ENCODE measurements around the gene HPGD. TPM values are rescaled to one million over a fixed set of nuclear protein-coding genes. Genes with fewer than 3 reads are reported as not detected.
"Not testable (repeated sequence)": the region's sequence is repeated elsewhere in the genome, so short reads cannot be mapped to it uniquely, and the experiment has no call there.

HPGD gene
- total RNA-seq, 1 experiment from 2014 or later: 1.2 TPM

GRCh38 chr4:174490451-174490961 is 31.8 kb downstream of the HPGD start:
- in situ Hi-C loops (cut with HindIII; ENCODE audit: low pct_unique_long_range_greater_than_20kb, low sequenced_read_pairs) (no loop called here), intact Hi-C loops (cut with micrococcal nuclease; ENCODE audit: unreplicated experiment) (no loop called here)
- no peaks in the 10 kb centered on the region for H3K9me3 ChIP-seq (ENCODE audit: control insufficient read depth, insufficient read depth, low read depth, low read length)
- CTCF ChIA-PET: no interaction called here
- no peaks in the 10 kb centered on the region for H3K36me3 ChIP-seq (ENCODE audit: control insufficient read depth, insufficient read depth, low read length)
- no peak for DNase-seq (ENCODE audit: low read depth, low spot score)
- no peak overlapping the region for H3K4me3 ChIP-seq (ENCODE audit: low read depth in 2 of 2, low read length in 2 of 2)
- no peaks in the 10 kb centered on the region for H3K27me3 ChIP-seq (ENCODE audit: control insufficient read depth, insufficient read depth, low read length)
- POLR2A ChIA-PET: no interaction called here
- TF ChIP-seq SIN3A (IDR thresholded peaks at IDR 0.05; ENCODE audit: borderline replicate concordance, insufficient read depth, low read depth, low read length) (no peak), REST (IDR thresholded peaks at IDR 0.05; ENCODE audit: insufficient read depth in 1 of 2, low read depth in 2 of 2, low read length in 1 of 2) (no peak), CTCF (IDR thresholded peaks at IDR 0.05) (no peak), POLR2AphosphoS5 (IDR thresholded peaks at IDR 0.05; ENCODE audit: low read depth, low read length) (no peak), TCF7L2 (IDR thresholded peaks at IDR 0.05; ENCODE audit: low read depth, low read length) (no peak)
- BruUV-seq (replicated peaks): no TSS peak
- no peak for ATAC-seq
- H3K4me1 ChIP-seq (ENCODE audit: control insufficient read depth, insufficient read depth, low read length): no peaks in the 10 kb centered on the region
- no peak overlapping the region for H3K27ac ChIP-seq (ENCODE audit: low read length)

GRCh38 chr4:174488368-174488767 is 33.9 kb downstream of the HPGD start:
- intact Hi-C loops (cut with micrococcal nuclease; ENCODE audit: unreplicated experiment); CTCF ChIA-PET; H3K4me1 ChIP-seq (ENCODE audit: control insufficient read depth, insufficient read depth, low read length); DNase-seq (ENCODE audit: low read depth, low spot score); POLR2A ChIA-PET; BruUV-seq (replicated peaks); ATAC-seq; H3K27ac ChIP-seq (ENCODE audit: low read length); H3K27me3 ChIP-seq (ENCODE audit: control insufficient read depth, insufficient read depth, low read length); H3K9me3 ChIP-seq (ENCODE audit: control insufficient read depth, insufficient read depth, low read depth, low read length); in situ Hi-C loops (cut with HindIII; ENCODE audit: low pct_unique_long_range_greater_than_20kb, low sequenced_read_pairs); H3K4me3 ChIP-seq (ENCODE audit: low read depth in 2 of 2, low read length in 2 of 2); H3K36me3 ChIP-seq (ENCODE audit: control insufficient read depth, insufficient read depth, low read length): not testable (repeated sequence)

- ChIA-PET POLR2A (no interaction called here), CTCF (no interaction called here)
- ATAC-seq: no peak
- intact Hi-C loops (cut with micrococcal nuclease; ENCODE audit: unreplicated experiment) (no loop called here), in situ Hi-C loops (cut with HindIII; ENCODE audit: low pct_unique_long_range_greater_than_20kb, low sequenced_read_pairs) (no loop called here)
- Histone ChIP-seq H3K9me3 (ENCODE audit: control insufficient read depth, insufficient read depth, low read depth, low read length) (no peaks in the 10 kb centered on the region), H3K4me1 (ENCODE audit: control insufficient read depth, insufficient read depth, low read length) (no peaks in the 10 kb centered on the region), H3K4me3 (ENCODE audit: low read depth in 2 of 2, low read length in 2 of 2) (no peak overlapping the region), H3K27ac (ENCODE audit: low read length) (no peak overlapping the region), H3K36me3 (ENCODE audit: control insufficient read depth, insufficient read depth, low read length) (no peaks in the 10 kb centered on the region), H3K27me3 (ENCODE audit: control insufficient read depth, insufficient read depth, low read length) (no peaks in the 10 kb centered on the region)
- BruUV-seq (replicated peaks): no TSS peak
- TF ChIP-seq REST (IDR thresholded peaks at IDR 0.05; ENCODE audit: insufficient read depth in 1 of 2, low read depth in 2 of 2, low read length in 1 of 2) (no peak), TCF7L2 (IDR thresholded peaks at IDR 0.05; ENCODE audit: low read depth, low read length) (no peak), CTCF (IDR thresholded peaks at IDR 0.05) (no peak), SIN3A (IDR thresholded peaks at IDR 0.05; ENCODE audit: borderline replicate concordance, insufficient read depth, low read depth, low read length) (no peak), POLR2AphosphoS5 (IDR thresholded peaks at IDR 0.05; ENCODE audit: low read depth, low read length) (no peak)
- DNase-seq (ENCODE audit: low read depth, low spot score): no peak
These were observed 37.3 kb downstream of the HPGD start for GRCh38 chr4:174485025-174485424.

Measured in Panc1 (cell line).